ENCODE results near the gene TANC1.

Gene TANC1

GRCh38 chr2:158968396-158969161 is at the start of gene TANC1:
TANC1 (plus strand) TSS chr2:158968640; CDS start chr2:159065911, 97,271 bp downstream.
- in situ Hi-C loops (cut with MboI; ENCODE audit: low pct_unique_long_range_greater_than_20kb, low sequenced_read_pairs, unreplicated experiment): no loop called here
- TF ChIP-seq, protein P1, sequence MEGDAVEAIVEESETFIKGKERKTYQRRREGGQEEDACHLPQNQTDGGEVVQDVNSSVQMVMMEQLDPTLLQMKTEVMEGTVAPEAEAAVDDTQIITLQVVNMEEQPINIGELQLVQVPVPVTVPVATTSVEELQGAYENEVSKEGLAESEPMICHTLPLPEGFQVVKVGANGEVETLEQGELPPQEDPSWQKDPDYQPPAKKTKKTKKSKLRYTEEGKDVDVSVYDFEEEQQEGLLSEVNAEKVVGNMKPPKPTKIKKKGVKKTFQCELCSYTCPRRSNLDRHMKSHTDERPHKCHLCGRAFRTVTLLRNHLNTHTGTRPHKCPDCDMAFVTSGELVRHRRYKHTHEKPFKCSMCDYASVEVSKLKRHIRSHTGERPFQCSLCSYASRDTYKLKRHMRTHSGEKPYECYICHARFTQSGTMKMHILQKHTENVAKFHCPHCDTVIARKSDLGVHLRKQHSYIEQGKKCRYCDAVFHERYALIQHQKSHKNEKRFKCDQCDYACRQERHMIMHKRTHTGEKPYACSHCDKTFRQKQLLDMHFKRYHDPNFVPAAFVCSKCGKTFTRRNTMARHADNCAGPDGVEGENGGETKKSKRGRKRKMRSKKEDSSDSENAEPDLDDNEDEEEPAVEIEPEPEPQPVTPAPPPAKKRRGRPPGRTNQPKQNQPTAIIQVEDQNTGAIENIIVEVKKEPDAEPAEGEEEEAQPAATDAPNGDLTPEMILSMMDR (IDR thresholded peaks at IDR 0.05; ENCODE audit: extremely low read depth, insufficient read depth, missing control alignments): no peak
- DNase-seq (ENCODE audit: low spot score): peak; percentile 89

DNA sequence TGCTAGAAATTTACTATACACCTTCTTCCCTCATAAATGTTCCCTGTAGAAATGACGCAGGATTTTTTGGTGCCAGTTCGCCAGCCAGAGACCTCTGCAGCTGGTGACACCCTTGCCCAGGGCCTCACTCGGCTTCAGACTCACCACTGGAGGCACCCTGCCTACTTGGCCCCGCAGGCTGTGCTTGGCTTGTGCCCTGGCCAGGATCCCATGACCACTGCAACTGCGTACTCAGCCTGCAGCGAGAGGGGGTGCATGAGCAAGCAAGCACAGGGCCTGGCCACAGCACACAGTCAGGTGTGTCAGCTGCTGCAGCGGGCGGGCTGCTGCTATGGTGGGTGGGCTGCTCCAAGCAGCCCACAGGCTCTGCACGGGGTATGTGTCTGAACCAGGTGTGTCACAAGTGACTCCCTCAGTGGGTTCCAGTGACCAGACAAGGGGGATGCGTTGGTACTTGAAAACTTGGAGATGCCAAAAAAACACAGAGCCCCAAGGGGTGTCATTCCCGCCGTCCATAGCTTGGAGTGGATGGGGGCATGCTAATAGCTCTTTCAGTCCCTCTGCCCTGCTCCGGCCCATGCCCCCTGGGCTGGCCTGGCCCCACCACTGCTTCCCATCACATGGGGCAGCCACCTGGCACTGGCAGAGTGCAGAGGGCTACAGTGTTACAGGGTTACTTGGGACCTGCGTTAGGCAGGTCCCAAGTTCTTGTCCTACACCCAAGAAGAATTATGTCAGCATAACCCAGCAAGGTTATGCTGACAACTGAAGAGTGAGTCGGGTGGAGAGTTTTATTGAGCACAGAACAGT is 46.6 kb upstream of the TANC1 start:
- DNase-seq (ENCODE audit: low spot score): no peak
- TF ChIP-seq, protein P1 (IDR thresholded peaks at IDR 0.05; ENCODE audit: extremely low read depth, insufficient read depth, missing control alignments): no peak
- in situ Hi-C loops (cut with MboI; ENCODE audit: low pct_unique_long_range_greater_than_20kb, low sequenced_read_pairs, unreplicated experiment): loop anchor here (25.0 kb wide), 2 partner anchors 215 to 1040 kb away; no protein-coding TSS in a partner anchor

DNA sequence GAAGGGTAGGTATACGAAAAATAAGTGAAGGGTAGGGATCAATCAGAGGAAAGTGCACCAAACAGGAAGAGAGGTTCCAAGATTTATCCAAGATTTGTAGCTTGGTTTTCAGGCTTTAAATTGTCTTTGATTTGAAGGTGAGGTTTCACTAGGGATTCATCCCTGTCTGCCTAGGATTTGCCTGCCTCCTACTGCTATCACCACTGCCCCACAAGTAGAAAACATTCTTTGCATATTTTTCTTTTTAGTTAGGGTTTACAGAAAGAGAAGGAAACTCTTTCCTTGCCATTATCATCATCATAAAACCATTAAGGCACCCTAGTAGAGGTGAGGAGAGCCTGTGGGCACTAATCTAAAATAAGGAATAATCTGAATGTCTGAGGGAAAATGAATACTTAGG is 45.8 kb upstream of the TANC1 start:
- DNase-seq (ENCODE audit: low spot score): no peak
- in situ Hi-C loops (cut with MboI; ENCODE audit: low pct_unique_long_range_greater_than_20kb, low sequenced_read_pairs, unreplicated experiment): loop anchor here (25.0 kb wide), 2 partner anchors 215 to 1040 kb away; no protein-coding TSS in a partner anchor
- TF ChIP-seq, protein P1 (IDR thresholded peaks at IDR 0.05; ENCODE audit: extremely low read depth, insufficient read depth, missing control alignments): no peak

DNA sequence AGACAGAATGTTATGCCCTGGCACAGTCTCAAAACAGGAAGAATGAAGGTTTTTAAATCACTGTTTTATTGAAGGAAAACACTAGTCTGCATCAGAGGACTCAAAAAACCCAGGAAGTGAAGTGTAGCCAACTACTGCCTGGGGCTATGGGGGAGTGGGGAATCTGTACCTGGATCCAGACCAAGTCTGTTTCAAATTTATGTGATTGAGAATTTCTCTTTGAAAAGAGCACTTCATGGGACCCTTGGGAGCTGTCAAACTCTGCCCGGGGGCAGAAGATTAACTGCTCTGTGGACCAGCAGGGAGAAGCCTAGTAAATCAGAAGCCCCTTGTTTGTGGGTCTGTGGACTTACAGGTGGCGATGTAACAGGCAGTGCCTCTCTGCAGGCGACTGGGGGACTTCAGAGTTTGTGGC is 45.3 kb upstream of the TANC1 start:
- no peak for DNase-seq (ENCODE audit: low spot score)
- TF ChIP-seq, protein P1 (IDR thresholded peaks at IDR 0.05; ENCODE audit: extremely low read depth, insufficient read depth, missing control alignments): no peak
- in situ Hi-C loops (cut with MboI; ENCODE audit: low pct_unique_long_range_greater_than_20kb, low sequenced_read_pairs, unreplicated experiment): loop anchor here (25.0 kb wide), 2 partner anchors 214 to 1039 kb away; no protein-coding TSS in a partner anchor

- DNase-seq (ENCODE audit: low spot score): no peak
- in situ Hi-C loops (cut with MboI; ENCODE audit: low pct_unique_long_range_greater_than_20kb, low sequenced_read_pairs, unreplicated experiment): loop anchor here (25.0 kb wide), 2 partner anchors 214 to 1039 kb away; no protein-coding TSS in a partner anchor
- TF ChIP-seq, protein P1 (IDR thresholded peaks at IDR 0.05; ENCODE audit: extremely low read depth, insufficient read depth, missing control alignments): no peak
These were observed 44.8 kb upstream of the TANC1 start for GRCh38 chr2:158923641-158924040.

DNA sequence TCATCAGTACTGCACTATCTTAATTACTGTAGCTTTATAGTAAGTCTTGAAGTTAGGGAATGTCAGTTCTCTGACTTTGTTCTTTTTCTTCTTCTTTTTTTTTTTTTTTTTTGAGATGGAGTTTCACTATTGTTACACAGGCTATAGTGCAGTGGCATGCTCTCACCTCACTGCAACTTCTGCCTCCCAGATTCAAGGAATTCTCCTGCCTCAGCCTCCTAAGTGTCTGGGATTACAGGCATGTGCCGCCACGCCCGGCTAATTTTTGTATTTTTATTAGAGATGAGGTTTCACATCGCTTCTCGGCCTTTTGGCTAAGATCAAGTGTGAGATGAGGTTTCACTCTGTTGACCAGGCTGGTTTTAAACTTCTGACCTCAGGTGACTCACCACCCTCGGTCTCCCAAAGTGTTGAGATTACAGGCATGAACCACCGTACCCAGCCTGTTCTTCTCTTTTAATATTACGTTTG is 41.9 kb upstream of the TANC1 start:
- no peak for DNase-seq (ENCODE audit: low spot score)
- TF ChIP-seq, protein P1 (IDR thresholded peaks at IDR 0.05; ENCODE audit: extremely low read depth, insufficient read depth, missing control alignments): no peak
- in situ Hi-C loops (cut with MboI; ENCODE audit: low pct_unique_long_range_greater_than_20kb, low sequenced_read_pairs, unreplicated experiment): no loop called here
